ENCODE measurements around the gene SLC22A31. TPM values are rescaled to one million over a fixed set of nuclear protein-coding genes. Genes with fewer than 3 reads are reported as not detected.

The SLC22A31 gene
- total RNA-seq, 1 experiment from 2014 or later, result not detected

- no peak overlapping the region for H3K4me3 Mint-ChIP-seq (ENCODE audit: unreplicated experiment)
- H3K27ac Mint-ChIP-seq (ENCODE audit: low read depth, unreplicated experiment), result no peak overlapping the region
Measured at GRCh38 chr16:89201439-89202377, 1.4 kb upstream of the SLC22A31 start.

GRCh38 chr16:89200850-89201411 is 594 bp upstream of the SLC22A31 start:
- no TSS peak for BruUV-seq (replicated peaks)
- TF ChIP-seq CTCF (IDR thresholded peaks at IDR 0.05; ENCODE audit: unreplicated experiment), result no peak
- ChIA-PET CTCF (interaction anchor here (0.6 kb wide), 1 partner anchor 10 kb away, joined by 3 read pairs; no protein-coding TSS in a partner anchor), POLR2A (no interaction called here)
- no peak overlapping the region for H3K4me3 Mint-ChIP-seq (ENCODE audit: unreplicated experiment)
- no peak overlapping the region for H3K27ac Mint-ChIP-seq (ENCODE audit: low read depth, unreplicated experiment)
- no peaks in the 10 kb centered on the region for H3K4me1 Mint-ChIP-seq (ENCODE audit: insufficient read depth, unreplicated experiment)
- H3K27me3 Mint-ChIP-seq (ENCODE audit: insufficient read depth, unreplicated experiment), result peaks cover 16% of the 10 kb centered on the region
- intact Hi-C loops (cut with micrococcal nuclease), result no loop called here
- no peaks in the 10 kb centered on the region for H3K9me3 Mint-ChIP-seq (ENCODE audit: unreplicated experiment)
- peaks cover 4% of the 10 kb centered on the region for H3K36me3 Mint-ChIP-seq (ENCODE audit: insufficient read depth, unreplicated experiment)
- no peak for DNase-seq (ENCODE audit: unreplicated experiment)

More at GRCh38 chr16:89201439-89202377, 1.4 kb upstream of the SLC22A31 start:
- Mint-ChIP-seq H3K27me3 (ENCODE audit: insufficient read depth, unreplicated experiment) (peaks cover 16% of the 10 kb centered on the region), H3K4me1 (ENCODE audit: insufficient read depth, unreplicated experiment) (no peaks in the 10 kb centered on the region), H3K36me3 (ENCODE audit: insufficient read depth, unreplicated experiment) (peaks cover 4% of the 10 kb centered on the region), H3K9me3 (ENCODE audit: unreplicated experiment) (no peaks in the 10 kb centered on the region)
- POLR2A ChIA-PET, result no interaction called here
- CTCF ChIA-PET, result interaction anchor here (0.6 kb wide), 1 partner anchor 11 kb away, joined by 3 read pairs; no protein-coding TSS in a partner anchor
- no peak for DNase-seq (ENCODE audit: unreplicated experiment)
- TF ChIP-seq CTCF (IDR thresholded peaks at IDR 0.05; ENCODE audit: unreplicated experiment), result no peak
- intact Hi-C loops (cut with micrococcal nuclease), result no loop called here
- BruUV-seq (replicated peaks), result no TSS peak

- no peak for DNase-seq (ENCODE audit: unreplicated experiment)
- no peak overlapping the region for H3K27ac Mint-ChIP-seq (ENCODE audit: low read depth, unreplicated experiment)
- H3K4me3 Mint-ChIP-seq (ENCODE audit: unreplicated experiment), result no peak overlapping the region
- no peak for TF ChIP-seq CTCF (IDR thresholded peaks at IDR 0.05; ENCODE audit: unreplicated experiment)
- intact Hi-C loops (cut with micrococcal nuclease), result no loop called here
- ChIA-PET POLR2A (no interaction called here), CTCF (interaction anchor here (0.5 kb wide), 1 partner anchor 91 kb away, joined by 3 read pairs; no protein-coding TSS in a partner anchor)
- H3K27me3 Mint-ChIP-seq (ENCODE audit: insufficient read depth, unreplicated experiment), result peaks cover 16% of the 10 kb centered on the region
- no peaks in the 10 kb centered on the region for H3K9me3 Mint-ChIP-seq (ENCODE audit: unreplicated experiment)
- peaks cover 4% of the 10 kb centered on the region for H3K36me3 Mint-ChIP-seq (ENCODE audit: insufficient read depth, unreplicated experiment)
- BruUV-seq (replicated peaks), result no TSS peak
- no peaks in the 10 kb centered on the region for H3K4me1 Mint-ChIP-seq (ENCODE audit: insufficient read depth, unreplicated experiment)
Measured at GRCh38 chr16:89199241-89200123, 855 bp downstream of the SLC22A31 start.
